Measurements from ENCODE around the gene MAP2K6. TPM values are rescaled to one million over a fixed set of nuclear protein-coding genes. Genes with fewer than 3 reads are reported as not detected.

MAP2K6 gene
- total RNA-seq, 2 experiments from 2014 or later, result 2.4 to 2.7 TPM

DNA sequence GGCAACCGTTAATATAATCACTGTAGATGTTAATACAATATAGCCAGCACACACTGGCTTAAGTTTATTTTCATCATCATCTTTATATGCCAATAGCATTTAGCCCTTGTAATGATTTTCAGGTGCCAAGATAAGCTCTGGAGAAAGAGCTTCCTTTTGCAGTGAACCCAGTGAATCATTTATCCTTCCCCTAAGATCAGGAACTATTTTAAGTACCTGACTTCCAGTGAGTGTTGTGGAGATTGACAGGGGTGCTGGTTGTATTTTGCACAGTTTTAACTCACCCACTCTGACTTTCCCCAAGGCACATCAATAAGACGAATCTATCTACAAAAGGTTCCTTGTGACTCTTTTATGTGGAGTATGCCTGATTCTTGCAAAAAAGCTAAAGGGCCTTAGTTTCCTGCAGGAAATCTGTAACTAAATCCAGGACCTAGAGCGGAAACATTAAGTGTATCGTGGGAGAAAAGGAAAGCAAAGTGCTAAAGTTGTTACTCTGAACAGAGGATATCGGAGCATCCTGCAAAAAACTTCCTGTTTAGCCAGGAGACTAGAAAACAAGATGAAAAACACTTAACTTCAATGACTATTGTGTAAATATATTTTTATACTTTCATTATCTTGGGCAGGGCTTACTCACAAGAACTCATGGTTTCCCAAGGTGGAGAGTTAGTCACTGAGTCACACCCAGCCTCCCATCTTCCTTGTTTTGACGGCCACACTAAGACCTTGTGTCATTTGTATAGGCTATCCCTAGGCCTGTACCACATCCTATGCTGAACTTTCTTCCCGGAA is 183.6 kb downstream of the MAP2K6 start:
- Mint-ChIP-seq H3K36me3 (ENCODE audit: low read depth) (no peaks in the 10 kb centered on the region), H3K27me3 (ENCODE audit: low read depth) (peaks cover 2% of the 10 kb centered on the region), H3K9me3 (no peaks in the 10 kb centered on the region), H3K27ac (no peak overlapping the region), H3K4me3 (no peak overlapping the region), H3K4me1 (ENCODE audit: low read depth) (peaks cover 10% of the 10 kb centered on the region)
- intact Hi-C loops (cut with micrococcal nuclease), result no loop called here
- CTCF ChIA-PET, result interaction anchor here (0.7 kb wide), 1 partner anchor 9 kb away, joined by 3 read pairs; no protein-coding TSS in a partner anchor
- DNase-seq, result no peak

- Mint-ChIP-seq H3K27me3 (ENCODE audit: low read depth) (peaks cover 9% of the 10 kb centered on the region), H3K4me1 (ENCODE audit: low read depth) (peaks cover 16% of the 10 kb centered on the region), H3K4me3 (no peak overlapping the region), H3K27ac (no peak overlapping the region), H3K36me3 (ENCODE audit: low read depth) (no peaks in the 10 kb centered on the region), H3K9me3 (no peaks in the 10 kb centered on the region)
- CTCF ChIA-PET, result no interaction called here
- DNase-seq, result no peak
- intact Hi-C loops (cut with micrococcal nuclease), result no loop called here
Measured at GRCh38 chr17:69602972-69603371, 188.5 kb downstream of the MAP2K6 start.

Other genes with a start within 250 kb of the MAP2K6 start
- under 1 TPM; 0.07 to 0.14 TPM for gene ABCA10, start 185.9 kb upstream of the MAP2K6 start, total RNA-seq
- gene ABCA5, start 87.6 kb upstream of the MAP2K6 start, total RNA-seq, result 10 to 100 TPM; 14.3 to 15.1 TPM

All from activated naive CD4-positive, alpha-beta T cell treated with anti-CD3 and anti-CD28 coated beads for 36 hours (primary cell).